ENCODE data around the gene NACA2.

GRCh38 chr17:61594294-61594825, 3.3 kb upstream of the NACA2 start:
- TF ChIP-seq RFX5 (IDR thresholded peaks at IDR 0.05; ENCODE audit: low read depth, low read length) (no peak), CEBPB (IDR thresholded peaks at IDR 0.05; ENCODE audit: low read depth, low read length) (peak; percentile 34; the same call in 1 of the 2 replicates), FOS (IDR thresholded peaks at IDR 0.05; ENCODE audit: low read depth, low read length) (no peak), RAD21 (IDR thresholded peaks at IDR 0.05; ENCODE audit: low read length) (no peak), POLR2A (IDR thresholded peaks at IDR 0.05; ENCODE audit: low read depth, low read length) (no peak), RCOR1 (IDR thresholded peaks at IDR 0.05; ENCODE audit: insufficient replicate concordance, low read length) (no peak), BHLHE40 (IDR thresholded peaks at IDR 0.05; ENCODE audit: low read depth, low read length) (no peak)
- TF ChIP-seq, protein P1, sequence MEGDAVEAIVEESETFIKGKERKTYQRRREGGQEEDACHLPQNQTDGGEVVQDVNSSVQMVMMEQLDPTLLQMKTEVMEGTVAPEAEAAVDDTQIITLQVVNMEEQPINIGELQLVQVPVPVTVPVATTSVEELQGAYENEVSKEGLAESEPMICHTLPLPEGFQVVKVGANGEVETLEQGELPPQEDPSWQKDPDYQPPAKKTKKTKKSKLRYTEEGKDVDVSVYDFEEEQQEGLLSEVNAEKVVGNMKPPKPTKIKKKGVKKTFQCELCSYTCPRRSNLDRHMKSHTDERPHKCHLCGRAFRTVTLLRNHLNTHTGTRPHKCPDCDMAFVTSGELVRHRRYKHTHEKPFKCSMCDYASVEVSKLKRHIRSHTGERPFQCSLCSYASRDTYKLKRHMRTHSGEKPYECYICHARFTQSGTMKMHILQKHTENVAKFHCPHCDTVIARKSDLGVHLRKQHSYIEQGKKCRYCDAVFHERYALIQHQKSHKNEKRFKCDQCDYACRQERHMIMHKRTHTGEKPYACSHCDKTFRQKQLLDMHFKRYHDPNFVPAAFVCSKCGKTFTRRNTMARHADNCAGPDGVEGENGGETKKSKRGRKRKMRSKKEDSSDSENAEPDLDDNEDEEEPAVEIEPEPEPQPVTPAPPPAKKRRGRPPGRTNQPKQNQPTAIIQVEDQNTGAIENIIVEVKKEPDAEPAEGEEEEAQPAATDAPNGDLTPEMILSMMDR (conservative IDR thresholded peaks at IDR 0.05; ENCODE audit: low read depth, low read length) = no peak

Data from IMR-90 (cell line).